ENCODE results near the gene MAPK1. TPM values are rescaled to one million over a fixed set of nuclear protein-coding genes. Genes with fewer than 3 reads are reported as not detected.
"Not testable (repeated sequence)": the region's sequence is repeated elsewhere in the genome, so short reads cannot be mapped to it uniquely, and the experiment has no call there.

The MAPK1 gene
- total RNA-seq, 1 donor from 2014 or later = 149 TPM

GRCh38 chr22:21824445-21824912, 43.0 kb downstream of the MAPK1 start:
- Mint-ChIP-seq H3K9me3 (no peaks in the 10 kb centered on the region), H3K27ac (peak overlapping the region; percentile 47), H3K27me3 (no peaks in the 10 kb centered on the region), H3K36me3 (ENCODE audit: low read depth) (peaks cover 9% of the 10 kb centered on the region), H3K4me1 (peaks cover 81% of the 10 kb centered on the region), H3K4me3 (no peak overlapping the region)
- ChIA-PET POLR2A (interaction anchor here (0.6 to 2.4 kb wide), 2 partner anchors 10 to 26 kb away, joined by 3 to 13 read pairs; no protein-coding TSS in a partner anchor), CTCF (interaction anchor here (2.1 kb wide), 1 partner anchor 114 kb away, joined by 6 read pairs; no protein-coding TSS in a partner anchor)
- no peak for ATAC-seq (ENCODE audit: low read depth)
- TF ChIP-seq CTCF (IDR thresholded peaks at IDR 0.05) = no peak
- intact Hi-C loops (cut with micrococcal nuclease) = no loop called here
- no peak for DNase-seq

GRCh38 chr22:21823740-21824444, 43.6 kb downstream of the MAPK1 start:
- POLR2A ChIA-PET = interaction anchor here (2.4 kb wide), 1 partner anchor 11 kb away, joined by 13 read pairs; no protein-coding TSS in a partner anchor

GRCh38 chr22:21819183-21819770, 48.2 kb downstream of the MAPK1 start:
- Mint-ChIP-seq H3K27me3 (no peaks in the 10 kb centered on the region), H3K4me1 (peaks cover 82% of the 10 kb centered on the region), H3K9me3 (no peaks in the 10 kb centered on the region), H3K4me3 (no peak overlapping the region), H3K27ac (peak overlapping the region; percentile 59), H3K36me3 (ENCODE audit: low read depth) (peaks cover 8% of the 10 kb centered on the region)
- DNase-seq (no peak), ATAC-seq (ENCODE audit: low read depth) (no peak)
- ChIA-PET POLR2A (interaction anchor here (0.7 to 1.2 kb wide), 2 partner anchors 36 to 83 kb away, joined by 3 read pairs; no protein-coding TSS in a partner anchor), CTCF (no interaction called here)
- TF ChIP-seq CTCF (IDR thresholded peaks at IDR 0.05) = no peak
- intact Hi-C loops (cut with micrococcal nuclease) = no loop called here

More at GRCh38 chr22:21823740-21824444, 43.6 kb downstream of the MAPK1 start:
- H3K27me3 Mint-ChIP-seq = no peaks in the 10 kb centered on the region
- H3K36me3 Mint-ChIP-seq (ENCODE audit: low read depth) = peaks cover 9% of the 10 kb centered on the region
- TF ChIP-seq CTCF (IDR thresholded peaks at IDR 0.05) = no peak
- CTCF ChIA-PET = interaction anchor here (2.1 kb wide), 1 partner anchor 114 kb away, joined by 6 read pairs; no protein-coding TSS in a partner anchor
- no peak overlapping the region for H3K4me3 Mint-ChIP-seq
- intact Hi-C loops (cut with micrococcal nuclease) = no loop called here
- no peak for ATAC-seq (ENCODE audit: low read depth)
- no peak for DNase-seq
- H3K4me1 Mint-ChIP-seq = peaks cover 81% of the 10 kb centered on the region
- H3K9me3 Mint-ChIP-seq = no peaks in the 10 kb centered on the region
- H3K27ac Mint-ChIP-seq = peak overlapping the region; percentile 47

GRCh38 chr22:21818487-21819182, 48.8 kb downstream of the MAPK1 start:
- no peak for TF ChIP-seq CTCF (IDR thresholded peaks at IDR 0.05)
- intact Hi-C loops (cut with micrococcal nuclease) = no loop called here
- H3K4me3 Mint-ChIP-seq = peak overlapping the region; percentile 0
- H3K27me3 Mint-ChIP-seq = no peaks in the 10 kb centered on the region
- peak overlapping the region; percentile 96 for H3K27ac Mint-ChIP-seq
- CTCF ChIA-PET = no interaction called here
- peaks cover 8% of the 10 kb centered on the region for H3K36me3 Mint-ChIP-seq (ENCODE audit: low read depth)
- ATAC-seq (ENCODE audit: low read depth) = no peak
- POLR2A ChIA-PET = interaction anchor here (0.7 kb wide), 1 partner anchor 37 kb away, joined by 3 read pairs; no protein-coding TSS in a partner anchor
- DNase-seq = no peak
- peaks cover 82% of the 10 kb centered on the region for H3K4me1 Mint-ChIP-seq
- no peaks in the 10 kb centered on the region for H3K9me3 Mint-ChIP-seq

- H3K9me3 Mint-ChIP-seq; H3K27me3 Mint-ChIP-seq; CTCF ChIA-PET; intact Hi-C loops (cut with micrococcal nuclease); DNase-seq; H3K36me3 Mint-ChIP-seq (ENCODE audit: low read depth); ATAC-seq (ENCODE audit: low read depth): not testable (repeated sequence)
- peak overlapping the region; percentile 81 for H3K4me3 Mint-ChIP-seq
- POLR2A ChIA-PET = interaction anchor here (1.5 kb wide), 1 partner anchor 49 kb away, joined by 6 read pairs; no protein-coding TSS in a partner anchor
- peaks cover 83% of the 10 kb centered on the region for H3K4me1 Mint-ChIP-seq
- H3K27ac Mint-ChIP-seq = peak overlapping the region; percentile 96
These were observed 50.0 kb downstream of the MAPK1 start for GRCh38 chr22:21817497-21817853.
